Breast epithelium (tissue), 4 donors: ENCODE measurements around the gene SSTR3. TPM values are rescaled to one million over a fixed set of nuclear protein-coding genes. Genes with fewer than 3 reads are reported as not detected.

Experiments
- DNase-seq, 2 donors: peaks; one replicate each; pipeline ENCODE4 v3.0.0-alpha.2; 2019; ENCODE audit warnings: low spot score in 2 of 2
- H3K27ac ChIP-seq, 2 donors: fragments of 200-600 bp; sonication (generic) in 1 of 2; one replicate each; pipeline ENCODE4 v1.5.1; 2016 to 2019; ENCODE audit warnings: mild to moderate bottlenecking in 1 of 2
- H3K27me3 ChIP-seq, 2 donors: fragments of 200-600 bp; sonication (generic) in 1 of 2; one replicate each; pipeline versions ENCODE4 v1.5.1 to v1.6.0; 2017 to 2019; ENCODE audit warnings: control low read depth in 1 of 2, mild to moderate bottlenecking in 1 of 2
- H3K36me3 ChIP-seq: fragments of 200-600 bp; one replicate; pipeline ENCODE4 v1.5.1; 2019
- H3K4me1 ChIP-seq, 2 donors: fragments of 200-600 bp; sonication (generic); one replicate each; pipeline ENCODE4 v1.5.1; 2016 to 2019; ENCODE audit warnings: control low read depth in 1 of 2
- H3K4me3 ChIP-seq, 3 donors: fragments of 200-600 bp; sonication (generic); 1 replicate in 2 of 3; 2 replicates in 1 of 3; pipeline ENCODE4 v1.5.1; 2016 to 2019; ENCODE audit warnings: mild to moderate bottlenecking in 3 of 3, moderate library complexity in 2 of 3
- H3K9me3 ChIP-seq, 2 donors: fragments of 200-600 bp; sonication (generic) in 1 of 2; one replicate each; pipeline ENCODE4 v1.5.1; 2016 to 2019; ENCODE audit warnings: control low read depth in 1 of 2
- POLR2A ChIP-seq: fragments of 450-650 bp; IDR thresholded peaks from one replicate; pipeline ENCODE4 v1.6.1; 2016; ENCODE audit warnings: antibody characterized with exemption, mild to moderate bottlenecking, moderate library complexity
- POLR2AphosphoS5 ChIP-seq, 3 donors: sonication (generic); formaldehyde crosslinking; IDR thresholded peaks; one replicate each; pipeline ENCODE4 v1.6.1; 2017; ENCODE audit warnings: antibody characterized with exemption in 3 of 3
- intact Hi-C: fragments of 100-400 bp; cut with DNase I; formaldehyde crosslinking; loops from one replicate; pipeline ENCODE4 v1.15.1; 2023; ENCODE audit warnings: low total_unique reads
- total RNA-seq, 3 donors: library from RNA; depleted of rRNA; stranded (reverse); fragments of >200 nt; gene quantifications; one replicate each; pipeline ENCODE4 v1.1.0, GENCODE V29; 2016
- TF ChIP-seq, protein P1 (sequence below), 3 donors: fragments of 450-650 bp; IDR thresholded peaks; one replicate each; pipeline ENCODE4 v1.5.1; 2016 to 2017; ENCODE audit warnings: antibody characterized with exemption in 3 of 3, mild to moderate bottlenecking in 3 of 3, moderate library complexity in 3 of 3

SSTR3 gene
- total RNA-seq, 3 donors from 2014 or later: not detected

GRCh38 chr22:37154925-37155712 lies 57.2 kb downstream of the SSTR3 start:
- intact Hi-C loops: no loop called here
- H3K9me3 ChIP-seq: peaks cover 4% of the 10 kb centered on the region in 2 donors
- TF ChIP-seq, protein P1, sequence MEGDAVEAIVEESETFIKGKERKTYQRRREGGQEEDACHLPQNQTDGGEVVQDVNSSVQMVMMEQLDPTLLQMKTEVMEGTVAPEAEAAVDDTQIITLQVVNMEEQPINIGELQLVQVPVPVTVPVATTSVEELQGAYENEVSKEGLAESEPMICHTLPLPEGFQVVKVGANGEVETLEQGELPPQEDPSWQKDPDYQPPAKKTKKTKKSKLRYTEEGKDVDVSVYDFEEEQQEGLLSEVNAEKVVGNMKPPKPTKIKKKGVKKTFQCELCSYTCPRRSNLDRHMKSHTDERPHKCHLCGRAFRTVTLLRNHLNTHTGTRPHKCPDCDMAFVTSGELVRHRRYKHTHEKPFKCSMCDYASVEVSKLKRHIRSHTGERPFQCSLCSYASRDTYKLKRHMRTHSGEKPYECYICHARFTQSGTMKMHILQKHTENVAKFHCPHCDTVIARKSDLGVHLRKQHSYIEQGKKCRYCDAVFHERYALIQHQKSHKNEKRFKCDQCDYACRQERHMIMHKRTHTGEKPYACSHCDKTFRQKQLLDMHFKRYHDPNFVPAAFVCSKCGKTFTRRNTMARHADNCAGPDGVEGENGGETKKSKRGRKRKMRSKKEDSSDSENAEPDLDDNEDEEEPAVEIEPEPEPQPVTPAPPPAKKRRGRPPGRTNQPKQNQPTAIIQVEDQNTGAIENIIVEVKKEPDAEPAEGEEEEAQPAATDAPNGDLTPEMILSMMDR (IDR thresholded peaks at IDR 0.05): no peak
- TF ChIP-seq POLR2A: no peak
- no peak for TF ChIP-seq POLR2AphosphoS5 (IDR thresholded peaks at IDR 0.05)
- H3K27ac ChIP-seq: no peak overlapping the region
- no peaks in the 10 kb centered on the region for H3K36me3 ChIP-seq
- DNase-seq: no peak
- no peak overlapping the region for H3K4me3 ChIP-seq
- no peaks in the 10 kb centered on the region for H3K4me1 ChIP-seq
- H3K27me3 ChIP-seq: no peaks in the 10 kb centered on the region

Other genes starting within 250 kb of the SSTR3 start
- 10 to 100 TPM; 51.1 to 68.0 (median 60.2) TPM for gene TST, start 193.0 kb downstream of the SSTR3 start, total RNA-seq
- 100 to 1,000 TPM in 2 of 3 donors, 10 to 100 TPM in 1; 72.0 to 175 (median 113) TPM for gene MPST, start 192.7 kb downstream of the SSTR3 start, total RNA-seq
- 10 to 100 TPM in 2 of 3 donors, 1 to 10 TPM in 1; 8.2 to 17.4 (median 11.1) TPM for gene KCTD17, start 160.7 kb downstream of the SSTR3 start, total RNA-seq
- gene TMPRSS6, start 102.8 kb downstream of the SSTR3 start, total RNA-seq: under 1 TPM in 1 of 3 donors, not detected in 2; 0.88 TPM
- gene IL2RB, start 62.6 kb downstream of the SSTR3 start, total RNA-seq: 1 to 10 TPM in 1 of 3 donors, under 1 TPM in 2; 0.15 to 1.3 (median 0.98) TPM
- gene C1QTNF6, start 24.2 kb downstream of the SSTR3 start, total RNA-seq: 1 to 10 TPM; 2.2 to 3.6 (median 3.5) TPM
- gene RAC2, start 31.8 kb upstream of the SSTR3 start, total RNA-seq: 10 to 100 TPM; 10.5 to 12.0 (median 11.5) TPM
- gene CYTH4, start 70.0 kb upstream of the SSTR3 start, total RNA-seq: 10 to 100 TPM in 2 of 3 donors, 1 to 10 TPM in 1; 6.9 to 25.1 (median 10.5) TPM
- gene ELFN2, start 215.0 kb upstream of the SSTR3 start, total RNA-seq: not detected